GM15510 (cell line): Measurements from ENCODE around the gene LSP1.

Source experiments
- POLR2A ChIP-seq: IDR thresholded peaks from 3 replicates; pipeline ENCODE4 v1.6.1; 2011; ENCODE audit warnings: borderline replicate concordance; ENCODE audit not compliant: insufficient read length; ENCODE audit errors: extremely low read depth

The LSP1 gene

DNA sequence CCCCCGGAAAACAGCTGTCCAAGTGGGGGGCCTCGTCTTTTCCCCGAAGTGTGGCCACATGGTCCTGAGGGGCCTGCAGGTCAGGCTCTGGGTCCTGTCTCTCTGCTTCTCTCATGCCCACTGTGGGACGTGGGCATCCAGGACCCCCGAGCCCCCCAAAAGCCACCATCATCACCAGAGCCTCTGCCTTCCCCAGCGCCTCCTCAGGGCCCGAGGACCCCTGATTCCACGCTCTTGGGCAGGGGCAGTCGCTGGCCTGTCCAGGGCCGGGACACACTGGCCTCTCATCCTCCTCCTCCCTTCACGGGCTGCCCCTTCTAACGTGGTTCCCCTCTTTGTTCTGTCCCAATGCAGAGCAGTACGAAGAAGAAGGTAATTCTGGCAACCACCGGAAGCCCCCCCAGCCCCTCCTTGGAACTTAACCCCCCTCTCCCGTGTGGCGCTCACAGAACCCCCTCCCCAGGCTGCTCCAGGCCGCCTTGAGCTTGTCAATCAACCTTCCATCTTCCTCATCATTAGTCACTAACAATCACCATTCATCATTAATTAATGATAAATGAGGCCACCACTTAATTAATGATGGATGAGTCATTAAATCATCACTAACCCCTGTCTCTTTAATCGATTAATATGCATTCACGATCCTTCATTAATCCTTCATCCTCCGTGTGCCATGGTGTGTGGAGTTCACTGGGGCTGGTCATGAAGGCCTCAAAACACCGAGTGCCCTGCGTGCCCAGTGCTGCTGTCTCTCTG is 70.5 kb downstream of the LSP1 start:
- TF ChIP-seq POLR2A = no peak

DNA sequence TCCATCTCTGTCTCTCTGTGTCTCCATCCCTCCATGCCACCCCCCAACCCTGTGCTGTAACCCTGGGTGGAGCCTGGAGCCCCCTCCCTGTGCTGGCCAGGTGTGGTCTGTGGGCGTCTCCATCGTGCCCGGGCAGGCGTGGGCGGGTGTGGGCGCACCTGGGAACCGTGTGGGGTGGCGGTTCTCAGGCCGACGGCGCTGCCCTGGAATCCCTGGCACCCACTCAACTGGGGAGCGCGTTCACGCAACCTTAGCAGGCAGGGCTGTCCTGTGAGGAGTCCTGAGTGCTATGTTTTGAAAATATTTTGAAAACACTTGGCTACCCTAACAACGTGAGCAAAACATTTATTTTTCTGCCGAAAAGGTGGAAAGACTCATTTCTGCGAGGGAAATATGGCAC is 71.3 kb downstream of the LSP1 start:
- TF ChIP-seq POLR2A = no peak

DNA sequence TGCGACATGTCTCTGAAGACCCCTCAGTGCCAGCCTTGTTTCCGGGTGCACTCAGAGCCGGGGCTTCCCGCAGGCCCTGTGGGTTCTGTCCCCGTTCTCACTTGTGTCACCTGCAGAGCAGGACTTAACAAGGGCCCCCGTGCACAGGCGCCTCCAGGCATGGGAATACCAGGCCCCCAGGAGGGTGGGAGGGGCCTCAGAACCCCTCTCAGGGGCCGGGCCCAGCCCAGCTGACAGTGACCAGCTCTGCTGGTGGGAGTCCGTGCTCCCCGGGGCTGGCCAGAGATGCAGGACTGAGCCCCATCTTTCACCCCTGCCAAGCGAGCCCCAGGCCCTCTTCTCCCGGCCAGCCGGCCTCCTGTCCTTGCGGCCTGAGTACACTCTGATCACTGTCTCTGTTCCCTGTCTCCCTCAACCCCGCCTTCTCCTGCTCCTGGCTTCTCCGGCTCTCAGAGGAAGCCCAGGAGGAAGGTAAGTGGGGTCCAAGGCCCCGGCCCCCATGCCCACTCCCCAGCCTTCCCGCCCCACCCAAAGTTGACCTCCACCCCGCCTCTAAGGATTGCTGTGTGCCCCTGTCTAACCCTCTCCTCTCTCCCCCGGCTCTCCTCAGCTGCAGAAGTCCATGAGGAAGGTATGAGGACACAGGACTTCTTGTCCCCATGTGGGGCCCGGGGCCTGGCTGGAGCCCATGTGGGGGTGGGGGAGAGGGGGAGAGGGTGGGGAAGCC is 71.9 kb downstream of the LSP1 start:
- no peak for TF ChIP-seq POLR2A

DNA sequence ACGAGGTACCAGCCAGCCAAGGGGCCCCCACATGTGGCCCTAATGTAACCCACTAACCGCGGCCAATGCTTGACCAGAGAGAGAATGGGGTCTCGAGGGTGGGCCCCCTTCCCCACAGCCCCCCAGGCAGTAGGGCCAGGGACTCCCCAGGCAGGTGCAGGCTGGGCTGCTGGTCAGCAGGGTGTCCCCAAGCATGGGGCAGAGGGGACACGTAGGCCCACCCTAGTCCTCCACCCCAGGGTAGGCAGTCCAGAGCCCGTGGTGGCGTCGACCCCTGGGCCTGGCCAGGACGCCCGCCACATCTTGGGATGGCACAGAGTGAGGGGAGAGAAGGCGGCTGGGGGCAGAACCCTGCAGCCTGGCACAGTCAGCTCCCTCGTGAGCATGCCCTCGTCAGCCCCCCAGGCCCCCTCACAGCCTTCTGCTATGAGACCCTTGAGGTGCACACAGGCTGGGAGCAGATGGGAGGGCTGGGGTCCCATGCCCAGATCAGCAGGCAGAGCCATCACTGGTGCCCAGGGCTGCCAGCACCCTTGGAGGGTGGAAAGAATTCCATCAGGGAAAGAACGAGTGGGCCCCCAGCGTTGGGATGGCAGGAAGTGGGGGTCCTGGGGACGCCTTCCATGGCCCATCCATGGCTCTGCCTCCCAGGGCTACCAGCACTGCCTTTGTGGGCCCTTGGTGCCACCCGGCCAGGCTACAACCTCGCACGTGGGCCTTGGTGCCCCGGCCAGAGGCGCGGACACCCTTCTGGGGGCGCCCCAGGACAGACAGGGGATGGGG is 72.7 kb downstream of the LSP1 start:
- TF ChIP-seq POLR2A = no peak

DNA sequence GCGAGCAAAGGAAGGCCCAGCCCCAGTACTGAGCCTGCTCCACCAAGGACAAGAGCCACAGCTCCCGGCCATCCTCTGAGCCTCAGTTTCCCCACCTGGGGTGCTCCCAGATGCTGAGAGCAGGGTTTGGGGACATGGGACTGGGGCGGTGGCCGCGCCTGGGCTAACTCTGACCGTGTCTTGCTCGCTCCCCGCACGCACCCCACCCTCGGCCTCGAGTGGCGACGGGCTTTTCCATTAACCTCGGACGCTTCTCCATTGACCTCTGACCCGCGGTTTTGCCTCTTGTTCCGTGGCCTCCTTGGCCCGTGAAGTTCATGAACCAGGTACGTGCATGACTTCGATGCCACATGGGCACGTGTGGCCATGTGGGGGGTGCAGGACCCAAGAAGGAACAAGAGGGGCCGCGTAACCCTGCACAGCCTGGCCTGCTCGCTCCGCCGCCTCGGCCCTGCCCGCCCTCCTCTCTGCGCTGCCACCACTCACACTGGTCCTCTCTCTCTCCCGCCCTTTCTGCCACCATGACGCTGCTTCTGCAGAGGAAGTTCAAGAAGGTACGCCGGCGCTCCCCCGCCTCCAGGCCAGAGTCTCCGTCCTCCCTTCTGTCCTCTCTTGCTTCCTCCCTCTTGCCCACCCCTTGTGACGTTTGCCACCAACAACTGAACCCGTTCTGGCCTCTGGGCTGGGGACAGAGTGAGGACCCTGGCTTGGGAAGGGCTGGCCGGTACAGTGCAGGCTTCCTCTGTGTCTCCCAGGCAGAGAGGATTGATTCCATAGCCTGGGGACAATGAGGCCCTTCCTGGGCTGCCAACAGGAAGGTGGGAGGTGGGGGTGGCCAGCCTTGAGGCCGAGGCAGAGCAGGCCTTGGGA is 73.5 kb downstream of the LSP1 start:
- TF ChIP-seq POLR2A = no peak

DNA sequence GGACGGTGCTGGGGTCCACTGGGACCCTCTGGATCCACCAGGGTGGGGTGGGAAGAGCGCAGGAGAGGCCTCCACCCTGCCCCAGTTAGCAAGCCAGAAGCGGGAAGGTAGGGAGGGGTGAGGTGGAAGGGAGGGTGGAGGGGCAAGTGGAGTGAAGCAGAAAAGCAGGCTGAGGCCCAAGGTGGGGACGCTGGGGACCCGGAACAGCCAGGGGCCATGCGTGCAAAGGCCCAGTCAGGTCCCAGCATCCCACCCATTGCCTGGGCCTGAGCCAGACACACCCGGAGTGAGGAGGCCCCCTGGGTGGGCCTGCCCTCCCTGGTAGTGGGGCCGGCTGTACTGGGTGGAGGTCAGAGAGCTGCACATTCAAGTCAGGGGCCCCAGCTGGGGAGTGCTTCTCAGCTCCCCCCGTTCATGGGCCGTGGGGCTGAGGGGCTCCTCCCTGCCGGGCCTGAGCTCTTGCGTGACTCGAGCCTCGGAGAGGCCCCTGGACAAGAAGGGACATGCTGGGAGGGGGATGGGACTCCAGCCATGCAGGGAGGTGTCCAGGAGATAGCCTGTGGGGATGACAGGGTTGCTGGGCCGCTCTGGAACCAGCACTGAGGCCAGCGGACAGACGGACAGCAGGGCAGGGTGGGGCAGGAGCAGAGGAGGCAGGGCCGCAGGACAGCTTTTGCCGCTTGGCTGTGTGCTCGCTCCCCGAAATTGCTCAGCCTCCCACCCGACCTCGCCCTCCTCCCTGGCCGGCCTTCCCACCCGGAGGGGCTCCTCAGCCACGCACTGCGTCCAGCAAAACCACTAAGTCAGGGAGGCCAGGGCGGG is 74.4 kb downstream of the LSP1 start:
- no peak for TF ChIP-seq POLR2A

DNA sequence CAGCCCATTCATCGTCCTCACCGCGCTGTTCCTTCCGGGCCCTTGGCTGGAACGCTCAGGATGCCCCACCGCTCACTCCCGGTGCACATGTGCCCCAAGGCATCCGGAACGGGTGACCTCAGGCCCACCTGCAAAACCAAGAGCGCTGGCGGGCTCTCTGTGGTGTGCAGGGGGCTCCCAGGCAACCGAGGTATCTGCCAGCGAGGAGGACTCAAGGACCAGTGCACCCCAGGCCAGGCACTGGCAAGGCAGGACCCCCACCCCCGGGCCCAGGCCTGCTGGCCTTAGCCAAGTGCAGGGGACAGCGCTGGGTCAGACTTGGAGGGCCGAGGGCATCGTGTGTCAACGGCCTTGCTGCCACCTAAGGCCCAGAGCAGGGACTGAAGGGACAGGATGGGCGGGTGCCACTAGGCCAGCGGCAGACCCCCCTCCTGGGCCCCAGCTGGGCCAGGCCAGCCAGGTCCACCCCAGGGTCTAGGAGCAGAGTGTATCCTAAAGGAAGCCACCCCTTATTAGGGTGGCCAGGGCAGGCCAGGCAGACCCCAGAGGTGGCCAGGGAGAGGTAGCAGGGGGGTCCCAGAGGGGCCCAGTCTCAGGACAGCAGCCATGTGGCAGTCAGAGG is 75.1 kb downstream of the LSP1 start:
- no peak for TF ChIP-seq POLR2A

DNA sequence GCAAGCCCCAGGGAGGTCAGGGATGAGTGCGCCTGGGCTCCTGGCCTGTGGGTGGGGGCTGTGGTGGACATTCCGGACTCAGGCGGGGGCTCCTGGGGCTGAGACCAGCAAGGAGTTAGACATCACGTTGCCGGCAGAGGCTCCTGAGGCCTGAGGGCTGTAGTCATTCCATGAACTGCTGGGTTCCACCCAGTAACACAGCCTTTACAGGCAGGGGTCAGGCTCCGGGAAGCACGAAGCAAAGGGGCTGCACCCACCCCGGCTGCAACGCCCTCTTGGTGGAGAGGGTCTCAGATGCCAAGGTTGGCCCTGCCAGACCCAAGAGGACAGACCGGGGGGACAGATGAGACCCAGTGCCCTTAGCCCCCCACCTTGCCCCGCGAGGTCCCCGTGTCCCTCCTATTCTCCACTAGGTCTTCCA is 75.6 kb downstream of the LSP1 start:
- TF ChIP-seq POLR2A = no peak

DNA sequence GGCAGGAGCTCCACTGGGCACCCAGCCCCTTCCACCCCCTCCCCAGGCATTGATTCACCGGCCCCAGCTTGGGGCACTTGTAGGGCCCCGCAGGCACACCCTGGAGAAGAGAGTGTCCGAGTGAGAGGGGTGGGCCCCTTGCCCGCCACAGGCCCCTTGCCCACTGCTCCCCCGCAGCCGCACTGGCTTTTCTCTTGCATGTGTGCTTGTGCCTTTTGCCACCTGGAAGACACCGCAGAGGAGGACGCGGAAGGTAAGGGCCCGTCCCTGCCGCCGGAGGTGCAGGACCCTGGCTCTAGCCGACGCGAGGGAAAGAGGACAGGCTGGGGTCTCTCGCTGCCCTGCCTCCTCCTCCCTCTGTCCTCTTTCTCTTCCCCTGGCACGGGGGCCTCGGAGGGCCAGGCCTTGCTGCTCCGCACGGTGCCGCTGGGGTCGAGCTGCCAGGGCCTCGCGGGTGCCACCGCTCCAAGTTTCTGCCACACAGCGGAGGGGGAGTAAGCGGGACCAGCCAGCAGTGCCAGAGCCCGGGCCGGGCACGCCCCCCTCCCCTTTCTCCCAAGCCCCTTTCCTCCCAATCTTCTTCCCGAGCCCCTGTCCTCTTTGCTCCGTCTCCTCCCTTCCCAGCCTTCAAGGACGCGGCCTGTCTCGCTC is 76.1 kb downstream of the LSP1 start:
- no peak for TF ChIP-seq POLR2A

DNA sequence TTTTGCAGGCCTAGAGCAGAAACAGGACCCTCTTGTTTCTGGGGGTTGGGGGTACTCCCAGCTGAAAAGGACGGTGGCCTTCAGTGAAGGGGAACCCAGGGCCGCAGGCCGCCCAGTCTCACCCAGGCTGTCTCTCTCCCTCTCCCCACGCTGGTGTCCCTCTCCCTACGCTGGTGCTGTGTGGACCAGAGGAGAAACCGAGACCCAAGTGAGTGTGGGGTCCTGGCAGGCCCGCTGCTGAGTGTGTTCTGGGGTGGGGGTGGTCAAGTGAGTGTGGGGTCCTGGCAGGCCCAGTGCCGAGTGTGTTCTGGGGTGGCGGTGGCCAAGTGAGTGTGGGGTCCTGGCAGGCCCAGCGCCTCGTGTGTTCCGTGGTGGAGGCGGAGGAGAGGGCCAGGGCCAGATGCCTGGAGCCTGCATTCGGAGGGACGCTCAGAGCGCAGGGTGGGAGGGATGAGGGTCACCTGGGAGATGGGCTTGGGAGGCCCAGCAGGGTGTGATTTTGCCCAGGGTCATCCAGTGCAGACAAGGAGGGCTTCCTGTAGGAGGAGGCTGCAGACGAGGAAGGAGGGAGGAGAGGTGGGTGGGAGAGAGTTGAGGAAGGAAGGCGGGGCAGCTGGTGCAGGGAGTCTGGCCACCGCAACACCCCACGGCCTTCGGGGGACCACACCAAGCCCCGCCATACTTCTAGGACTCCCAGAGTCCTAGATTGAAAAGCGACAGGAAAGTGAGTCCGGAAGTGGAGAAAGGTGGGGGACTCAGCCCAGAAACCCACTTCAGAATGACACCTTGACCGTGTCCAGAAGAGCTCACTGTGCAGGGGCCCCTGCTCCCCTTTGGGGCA is 77.0 kb downstream of the LSP1 start:
- no peak for TF ChIP-seq POLR2A

DNA sequence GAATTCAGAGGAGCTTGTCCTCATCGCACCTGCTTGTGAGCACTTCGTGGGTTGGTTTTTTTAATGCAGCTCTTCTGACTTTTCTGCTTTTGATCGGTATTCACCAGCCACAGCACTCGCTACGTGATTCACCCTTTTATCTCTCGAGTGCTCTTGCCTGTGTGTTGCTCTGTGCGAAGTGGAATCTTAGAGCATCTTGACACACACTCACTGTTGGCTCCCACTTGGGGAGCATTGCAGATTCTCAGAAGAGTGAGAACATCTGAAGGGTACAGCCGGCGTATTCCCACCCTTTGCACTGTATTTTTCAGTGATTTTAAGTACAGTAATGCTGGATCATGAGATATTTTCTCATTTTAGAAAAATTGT is 77.6 kb downstream of the LSP1 start:
- TF ChIP-seq POLR2A = no peak
